K562 (cell line): ENCODE measurements around the gene CRYBB1. TPM values are rescaled to one million over a fixed set of nuclear protein-coding genes. Genes with fewer than 3 reads are reported as not detected.

Experiments
- ATF3 ChIP-seq, 2 experiments: fragments of 450-650 bp in 1 of 2; sonication (generic) in 1 of 2; formaldehyde crosslinking in 1 of 2; IDR thresholded peaks in 1 of 2; conservative IDR thresholded peaks in 1 of 2; 2 replicates each; pipeline versions ENCODE4 v1.6.1 to v1.8.1; 2016 to 2023; ENCODE audit warnings: mild to moderate bottlenecking in 2 of 2, moderate library complexity in 2 of 2, inconsistent platforms in 1 of 2, missing genetic modification reagents in 1 of 2
- ATF7 ChIP-seq: fragments of 450-650 bp; IDR thresholded peaks from 2 replicates; pipeline ENCODE4 v1.7.1; 2014; ENCODE audit warnings: mild to moderate bottlenecking, moderate library complexity
- BRD9 ChIP-seq: fragments of 450-650 bp; IDR thresholded peaks from 2 replicates; pipeline ENCODE4 v1.6.1; 2018; ENCODE audit warnings: low read depth; ENCODE audit not compliant: partially characterized antibody
- EHMT2 ChIP-seq: fragments of 450-650 bp; IDR thresholded peaks from 2 replicates; pipeline ENCODE4 v1.6.1; 2018; ENCODE audit warnings: antibody characterized with exemption
- ELF2 ChIP-seq: fragments of 250-450 bp; sonication (Bioruptor Pico); IDR thresholded peaks from 2 replicates; pipeline ENCODE4 v1.5.0; 2021; ENCODE audit warnings: mild to moderate bottlenecking
- ERF ChIP-seq: fragments of 450-650 bp; formaldehyde crosslinking; IDR thresholded peaks from 2 replicates; pipeline ENCODE4 v1.4.0; 2020; ENCODE audit warnings: mild to moderate bottlenecking, mixed read lengths
- ETV1 ChIP-seq: fragments of 450-650 bp; conservative IDR thresholded peaks from 2 replicates; pipeline ENCODE4 v1.6.1; 2016; ENCODE audit warnings: missing genetic modification characterization, control low read depth, low read depth, missing compliant biosample characterization
- HBP1 ChIP-seq: fragments of 450-650 bp; formaldehyde crosslinking; IDR thresholded peaks from 2 replicates; pipeline ENCODE4 v1.4.0; 2022; ENCODE audit warnings: missing genetic modification characterization
- IRF9 ChIP-seq: fragments of 450-650 bp; IDR thresholded peaks from 2 replicates; pipeline ENCODE4 v1.6.1; 2016; ENCODE audit warnings: missing biosample characterization, missing genetic modification characterization
- JUNB ChIP-seq: fragments of 450-650 bp; formaldehyde crosslinking; conservative IDR thresholded peaks from 2 replicates; pipeline ENCODE4 v1.4.0; 2020; ENCODE audit warnings: mild to moderate bottlenecking
- KLF16 ChIP-seq: IDR thresholded peaks from 2 replicates; pipeline ENCODE4 v1.6.1; 2016; ENCODE audit warnings: antibody characterized with exemption
- NEUROD1 ChIP-seq: fragments of 150-350 bp; IDR thresholded peaks from 2 replicates; pipeline ENCODE4 v1.6.1; 2014; ENCODE audit warnings: borderline replicate concordance, low read length, low read depth; ENCODE audit not compliant: partially characterized antibody
- NFE2 ChIP-seq: IDR thresholded peaks from 2 replicates; pipeline ENCODE4 v1.6.1; 2014; ENCODE audit warnings: antibody characterized with exemption, low read depth
- NFIX ChIP-seq: fragments of 250-450 bp; sonication (Bioruptor Pico); IDR thresholded peaks from 2 replicates; pipeline ENCODE4 v1.4.0; 2020; ENCODE audit warnings: low read depth, mild to moderate bottlenecking, moderate library complexity
- PPARD ChIP-seq: fragments of 250-450 bp; sonication (Bioruptor Pico); IDR thresholded peaks from 2 replicates; pipeline ENCODE4 v1.8.0; 2022; ENCODE audit warnings: inconsistent platforms, mild to moderate bottlenecking, moderate library complexity
- SIN3A ChIP-seq, 2 experiments: fragments of 150-350 bp in 1 of 2; IDR thresholded peaks; 2 replicates each; pipeline ENCODE4 v1.6.1; 2011 to 2016; ENCODE audit warnings: borderline replicate concordance in 2 of 2, low read depth in 2 of 2, low read length in 2 of 2, mild to moderate bottlenecking in 2 of 2, moderate library complexity in 2 of 2; ENCODE audit not compliant: control insufficient read depth in 1 of 2
- ZNF175 ChIP-seq: fragments of 200-800 bp; sonication (Bioruptor generic); IDR thresholded peaks from 2 replicates; pipeline ENCODE4 v1.6.1; 2016; ENCODE audit warnings: low read depth, mild to moderate bottlenecking, missing genetic modification characterization, missing compliant biosample characterization
- ZNF311 ChIP-seq: fragments of 250-450 bp; sonication (Bioruptor Pico); IDR thresholded peaks from 2 replicates; pipeline ENCODE4 v1.4.0; 2020; ENCODE audit warnings: mild to moderate bottlenecking, moderate library complexity
- ZNF584 ChIP-seq: fragments of 200-800 bp; sonication (Bioruptor generic); IDR thresholded peaks from 2 replicates; pipeline ENCODE4 v1.6.1; 2016; ENCODE audit warnings: low read depth, mild to moderate bottlenecking, missing genetic modification characterization, missing compliant biosample characterization
- ZNF592 ChIP-seq: fragments of 450-650 bp; IDR thresholded peaks from 2 replicates; pipeline ENCODE4 v1.6.1; 2017; ENCODE audit warnings: antibody characterized with exemption, mild to moderate bottlenecking
- ZZZ3 ChIP-seq: fragments of 450-650 bp; IDR thresholded peaks from 2 replicates; pipeline ENCODE4 v1.6.1; 2016; ENCODE audit warnings: antibody characterized with exemption, mild to moderate bottlenecking, moderate library complexity
- polyA plus RNA-seq, 8 experiments: library from polyadenylated mRNA; depleted of rRNA in 4 of 8; stranded (reverse) in 5 of 8; unstranded in 3 of 8; fragments of >200 nt; fragmentation: Nextera tagmentation in 2 of 8; fragmentation: Illumina TruSeq in 1 of 8; extraction: Ambion mirVana in 2 of 8; extraction: Trizol in 1 of 8; gene quantifications; 2 replicates each; pipeline versions ENCODE4 v1.2.1 to v1.2.3, GENCODE V29; 2011 to 2014; ENCODE audit warnings: inconsistent platforms in 1 of 8, missing spikeins in 1 of 8
- total RNA-seq, 7 experiments: library from RNA; depleted of rRNA in 6 of 7; stranded (reverse); fragments of >200 nt in 6 of 7; fragmentation: Illumina TruSeq in 2 of 7; extraction: Trizol in 2 of 7; gene quantifications; 2 replicates each; pipeline versions ENCODE4 v1.2.1 to v1.2.3, GENCODE V29; 2011 to 2021; ENCODE audit warnings: low replicate concordance in 1 of 7

CRYBB1 gene
- total and polyA plus RNA-seq, 9 of the 15 experiments (the other 6 are each of a cell fraction or from before 2014, with no cell fraction given) = 0.16 to 0.45 (median 0.33) TPM; not detected in 2

- TF ChIP-seq KLF16 (no peak), IRF9 (peak; percentile 58; the same call in 1 of the 2 replicates), BRD9 (no peak), ATF3 (IDR thresholded peaks at IDR 0.05) (peak; percentile 65), ATF3 (CRISPR knock-in tag; conservative IDR thresholded peaks at IDR 0.05) (no peak), ELF2 (CRISPR knock-in tag) (no peak), SIN3A (IDR thresholded peaks at IDR 0.05; ENCODE audit: borderline replicate concordance in 2 of 2, control insufficient read depth in 1 of 2, low read depth in 2 of 2, low read length in 2 of 2) (no peak), ZNF584 (CRISPR knock-in tag) (peak; percentile 84), ETV1 (tag) (no peak), EHMT2 (no peak), NFE2 (no peak), PPARD (CRISPR knock-in tag) (no peak), NFIX (CRISPR knock-in tag) (no peak), JUNB (CRISPR knock-in tag) (no peak), ZNF592 (peak; percentile 22; the same call in 1 of the 2 replicates), ZNF311 (CRISPR knock-in tag) (peak; percentile 53; the same call in 1 of the 2 replicates), ATF7 (peak; percentile 24; the same call in 1 of the 2 replicates), ZNF175 (0 out of 2 replicates have a peak, but pooled peaks have one; percentile 36), HBP1 (CRISPR knock-in tag) (no peak), ZZZ3 (no peak), NEUROD1 (no peak), ERF (no peak)
These were observed 49.6 kb downstream of the CRYBB1 start (continued) for GRCh38 chr22:26568207-26568706.
